Measurements from ENCODE around the gene ALK.

Gene ALK

DNA sequence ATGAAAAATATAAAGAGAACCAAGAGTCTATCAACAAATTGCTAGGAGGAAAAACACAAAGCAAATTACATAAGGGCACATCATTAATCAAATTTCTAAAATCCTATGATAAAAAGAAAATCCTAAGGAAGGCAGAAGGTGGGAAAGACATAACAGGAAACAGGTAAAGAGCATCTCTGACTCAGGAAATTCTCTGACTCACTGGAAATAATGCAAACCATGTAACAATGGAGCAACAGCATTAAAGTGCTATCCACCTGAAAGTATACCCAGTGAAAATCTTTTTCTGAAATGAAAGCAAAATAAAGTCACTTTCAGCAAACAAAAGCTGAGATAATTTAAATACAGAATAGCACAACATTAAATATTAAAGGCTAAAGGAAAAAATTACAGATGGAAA is 10.9 kb downstream of the ALK start:
- in situ Hi-C loops (cut with HindIII; ENCODE audit: low sequenced_read_pairs) = no loop called here

DNA sequence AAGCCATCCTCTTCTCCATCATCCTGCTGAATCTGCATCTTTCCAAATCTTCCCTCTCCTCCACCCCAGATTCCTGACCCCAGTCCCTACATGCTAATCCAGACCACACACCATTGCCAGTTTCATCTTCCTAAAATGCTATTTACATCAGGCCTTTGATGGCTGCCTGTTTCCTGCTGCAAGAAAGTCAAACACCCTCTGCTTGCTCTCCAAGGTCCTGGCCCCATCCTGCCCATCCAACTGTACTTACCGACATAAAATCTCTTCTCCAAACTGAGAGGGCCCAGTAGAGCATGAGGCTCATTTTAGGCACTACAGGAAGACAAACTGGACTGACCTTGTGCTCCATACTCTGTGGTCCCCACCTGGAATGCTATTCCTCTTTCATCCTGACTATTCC is 19.0 kb downstream of the ALK start:
- in situ Hi-C loops (cut with HindIII; ENCODE audit: low sequenced_read_pairs) = no loop called here

DNA sequence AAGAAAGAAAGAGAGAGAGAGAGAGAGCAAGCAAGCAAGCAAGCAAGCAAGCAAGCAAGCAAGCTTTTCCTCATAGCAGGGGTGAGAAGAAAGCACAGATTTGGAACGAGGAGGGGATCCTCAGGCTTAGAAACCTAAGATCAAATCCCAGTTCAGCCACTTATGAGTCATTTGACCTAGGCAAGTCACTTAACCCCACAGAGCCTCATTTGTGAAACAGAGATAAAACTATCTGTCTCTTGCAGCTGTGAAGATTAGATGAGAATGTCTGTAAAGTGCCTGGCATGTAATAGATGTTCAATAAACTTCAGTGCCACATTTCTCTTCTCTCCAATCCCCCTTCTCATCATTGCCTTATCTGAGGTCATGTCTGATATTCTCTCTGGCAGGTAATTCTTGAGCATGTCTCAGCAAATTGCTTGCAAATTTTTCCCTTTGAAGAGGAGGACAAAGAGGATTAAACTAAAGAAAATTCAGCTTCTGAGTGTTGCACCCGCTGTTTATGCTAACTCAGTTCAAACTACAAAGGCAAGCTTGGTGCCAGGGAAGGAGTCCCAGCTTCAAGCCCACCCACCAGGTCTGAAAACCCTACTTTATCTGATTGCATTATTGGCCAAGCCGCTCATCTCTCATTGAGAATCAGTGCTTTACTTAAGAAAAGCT is 20.3 kb downstream of the ALK start:
- in situ Hi-C loops (cut with HindIII; ENCODE audit: low sequenced_read_pairs) = no loop called here

DNA sequence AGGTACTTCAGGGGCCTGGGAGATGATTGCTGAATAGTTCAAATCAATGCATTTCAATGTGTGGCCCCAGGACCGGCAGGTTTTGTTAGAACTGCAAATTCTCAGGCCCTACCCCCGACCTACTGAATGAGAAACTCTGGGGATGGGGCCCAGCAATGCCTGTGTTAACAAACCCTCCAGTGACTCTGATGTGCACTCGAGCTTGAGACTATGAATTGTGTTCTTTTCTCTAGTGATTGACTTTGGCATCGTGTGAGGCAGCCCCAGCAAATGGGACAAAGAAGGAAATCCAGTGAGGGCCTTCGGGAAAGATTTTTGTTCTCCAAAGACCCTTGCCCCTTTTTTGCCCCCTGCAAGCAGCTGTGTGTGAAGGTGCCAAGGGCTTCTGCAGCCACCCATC is 22.4 kb downstream of the ALK start:
- in situ Hi-C loops (cut with HindIII; ENCODE audit: low sequenced_read_pairs) = no loop called here

DNA sequence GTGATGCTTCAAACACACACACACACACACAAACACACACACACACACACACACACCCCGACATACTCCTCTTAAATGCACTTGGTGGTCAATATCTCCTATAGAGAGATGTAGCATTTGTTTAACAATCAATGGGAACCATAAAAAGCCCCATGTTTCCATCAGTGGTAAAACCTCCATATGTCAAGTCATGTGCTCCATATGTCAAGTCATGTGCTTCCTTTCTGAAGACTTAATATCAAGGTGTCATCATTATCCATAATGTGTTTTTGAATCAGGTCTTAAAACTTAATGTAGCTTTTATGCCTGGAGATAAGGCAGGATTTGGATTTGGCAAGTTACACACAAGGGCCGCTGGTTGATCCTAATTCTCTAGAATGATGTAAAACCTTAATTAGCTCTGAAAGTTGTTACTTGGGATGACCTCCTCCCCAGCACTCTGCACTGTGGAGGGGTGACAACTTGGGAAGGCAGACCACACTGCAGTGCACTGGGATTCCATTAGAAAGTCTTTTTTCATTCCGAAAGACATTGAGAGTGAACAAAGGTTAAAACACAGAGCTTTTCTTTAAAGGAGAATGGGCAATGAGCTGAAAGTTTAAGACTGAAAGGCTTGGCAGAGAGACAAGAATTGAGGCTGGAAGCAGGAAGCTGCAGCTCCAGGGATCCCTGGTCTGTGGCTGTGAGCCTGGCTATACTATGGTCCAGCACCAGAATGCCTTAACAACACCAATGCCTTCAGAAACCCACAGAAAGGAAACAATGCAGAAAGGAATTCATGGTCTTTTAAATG is 26.4 kb downstream of the ALK start:
- in situ Hi-C loops (cut with HindIII; ENCODE audit: low sequenced_read_pairs) = no loop called here

DNA sequence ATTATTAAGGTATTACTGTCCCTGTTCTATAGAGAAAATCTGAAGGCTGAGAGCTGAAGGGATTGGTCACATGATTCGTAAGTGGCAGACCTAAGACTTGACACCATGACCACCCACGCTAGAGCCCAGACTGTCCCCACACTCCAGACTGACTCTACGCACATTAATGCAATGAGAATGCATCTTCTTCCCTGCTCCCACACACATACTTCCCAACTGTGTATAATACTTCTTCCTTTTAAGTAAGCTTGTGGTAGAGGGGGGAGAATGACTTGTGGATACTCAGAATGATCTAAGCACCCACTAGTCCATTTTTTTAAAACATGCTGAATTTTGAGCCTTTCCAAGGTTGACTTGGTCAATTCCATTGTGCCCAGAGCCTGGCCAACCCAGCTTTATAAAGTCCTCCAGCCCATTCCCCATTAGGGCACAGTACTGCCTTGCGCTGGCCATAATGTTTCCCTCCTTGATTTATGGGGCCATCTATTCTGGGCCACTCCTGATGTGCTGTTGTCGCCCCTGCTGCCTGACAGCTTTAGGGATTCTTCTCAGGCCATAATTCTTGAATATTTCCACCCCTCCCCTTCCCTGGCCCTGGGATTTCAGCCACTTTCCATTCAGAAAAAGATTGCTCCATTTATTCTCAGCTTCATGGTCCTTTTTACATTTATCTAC is 28.7 kb downstream of the ALK start:
- in situ Hi-C loops (cut with HindIII; ENCODE audit: low sequenced_read_pairs) = no loop called here

DNA sequence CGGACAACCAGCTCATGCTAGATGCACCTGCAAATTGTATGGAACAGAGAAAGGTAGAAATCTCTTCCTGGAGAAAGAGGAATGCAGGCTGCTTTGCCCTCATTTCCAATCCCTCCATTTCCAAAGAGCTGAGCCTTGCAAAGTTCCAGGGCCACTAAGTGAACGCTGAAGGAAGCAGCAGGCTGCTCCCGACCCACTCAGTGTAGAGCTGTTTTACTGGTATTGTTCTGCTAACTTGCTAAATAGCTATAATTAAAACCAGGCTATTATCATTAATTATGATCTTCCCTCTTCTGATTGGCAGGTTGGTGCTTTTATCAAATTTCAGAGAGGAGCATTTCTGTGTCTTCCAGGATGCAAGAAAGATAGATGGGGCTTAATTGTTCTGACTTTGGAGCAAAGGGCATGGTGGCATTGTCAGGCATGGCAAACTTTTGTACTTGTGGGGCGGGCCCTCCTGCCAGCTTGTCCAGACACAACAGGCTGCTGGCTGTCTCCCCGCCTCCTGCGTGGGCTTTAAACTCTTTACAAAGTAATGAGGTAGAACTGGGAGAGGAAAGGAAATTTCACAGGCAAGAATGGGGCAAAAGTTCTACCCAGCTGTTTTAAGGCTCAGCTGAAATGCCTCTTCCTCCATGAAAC is 40.2 kb downstream of the ALK start:
- in situ Hi-C loops (cut with HindIII; ENCODE audit: low sequenced_read_pairs) = loop anchor here (5.0 kb wide), 1 partner anchor 49 kb away; no protein-coding TSS in a partner anchor

DNA sequence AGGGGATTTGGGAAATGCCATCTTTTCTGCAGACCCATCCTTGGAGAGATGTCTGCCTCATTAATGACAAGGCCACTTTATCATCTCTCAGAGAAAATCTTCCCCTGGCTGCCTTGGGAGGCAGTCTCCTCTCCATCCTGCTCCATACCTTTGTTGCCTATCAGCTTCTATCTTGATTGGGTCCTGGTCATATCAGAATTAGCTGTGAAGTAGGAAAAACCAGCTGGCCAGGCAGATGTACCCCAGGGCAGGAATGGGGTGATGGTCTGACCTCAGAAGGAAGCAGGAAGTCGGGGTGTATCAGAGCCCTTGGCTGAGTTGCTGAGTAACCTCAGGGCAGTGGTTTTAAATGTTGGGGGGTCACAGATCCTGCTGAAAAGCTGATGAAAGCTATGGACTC is 41.3 kb downstream of the ALK start:
- in situ Hi-C loops (cut with HindIII; ENCODE audit: low sequenced_read_pairs) = loop anchor here (5.0 kb wide), 1 partner anchor 48 kb away; no protein-coding TSS in a partner anchor

DNA sequence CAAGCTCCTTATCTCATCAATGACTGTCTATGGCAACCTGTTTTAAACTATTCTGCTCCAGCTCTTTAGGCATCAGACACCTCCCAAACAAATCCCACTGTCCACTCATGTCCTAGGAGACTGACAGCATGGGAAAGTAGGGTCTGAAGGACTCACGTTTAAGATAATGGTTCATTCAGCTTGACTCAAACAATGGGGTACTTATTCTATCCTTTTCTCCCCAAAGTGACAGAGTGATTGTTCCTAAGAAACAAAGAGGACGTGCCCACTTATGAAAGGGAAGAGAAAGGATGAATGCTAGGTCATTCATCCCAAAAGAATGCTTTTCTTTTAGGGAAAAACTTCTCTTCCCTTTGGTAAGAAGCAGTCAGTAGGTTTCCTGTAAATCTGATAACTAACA is 41.9 kb downstream of the ALK start:
- in situ Hi-C loops (cut with HindIII; ENCODE audit: low sequenced_read_pairs) = no loop called here

DNA sequence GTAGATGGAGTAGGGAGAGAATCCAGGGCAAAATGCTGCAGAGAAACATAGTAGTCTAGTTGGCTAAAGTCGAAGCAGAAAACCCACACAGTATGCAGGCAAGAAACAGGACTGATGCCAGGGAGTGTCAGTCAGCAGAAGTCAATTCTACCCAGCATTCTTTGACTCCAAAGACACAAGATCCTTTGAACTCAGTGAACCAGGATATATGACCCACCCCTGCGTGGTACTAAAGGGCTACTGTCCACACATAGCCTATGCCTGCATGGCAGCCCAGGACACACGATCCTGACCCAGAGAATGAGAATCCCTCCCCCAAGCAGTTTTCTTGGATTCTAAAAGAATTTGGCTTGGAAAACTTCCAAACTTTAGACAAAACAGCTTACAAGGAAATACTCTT is 42.5 kb downstream of the ALK start:
- in situ Hi-C loops (cut with HindIII; ENCODE audit: low sequenced_read_pairs) = no loop called here

DNA sequence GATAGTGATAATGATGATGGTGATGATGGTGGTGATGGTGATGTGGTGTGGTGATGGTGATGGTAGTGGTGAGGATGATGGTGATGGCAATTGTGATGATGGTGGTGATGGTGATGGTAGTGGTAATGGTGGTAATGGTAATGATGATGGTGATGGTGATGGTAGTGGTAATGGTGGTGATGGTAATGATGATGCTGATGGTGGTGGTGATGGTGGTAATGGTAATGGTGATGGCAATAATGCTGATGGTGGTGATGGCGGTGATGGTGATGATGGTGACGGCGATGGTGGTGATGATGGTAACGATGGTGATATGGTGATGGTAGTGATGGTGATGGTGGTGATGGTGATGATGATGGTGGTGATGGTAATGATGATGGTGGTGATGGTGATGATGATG is 45.0 kb downstream of the ALK start:
- in situ Hi-C loops (cut with HindIII; ENCODE audit: low sequenced_read_pairs) = no loop called here

DNA sequence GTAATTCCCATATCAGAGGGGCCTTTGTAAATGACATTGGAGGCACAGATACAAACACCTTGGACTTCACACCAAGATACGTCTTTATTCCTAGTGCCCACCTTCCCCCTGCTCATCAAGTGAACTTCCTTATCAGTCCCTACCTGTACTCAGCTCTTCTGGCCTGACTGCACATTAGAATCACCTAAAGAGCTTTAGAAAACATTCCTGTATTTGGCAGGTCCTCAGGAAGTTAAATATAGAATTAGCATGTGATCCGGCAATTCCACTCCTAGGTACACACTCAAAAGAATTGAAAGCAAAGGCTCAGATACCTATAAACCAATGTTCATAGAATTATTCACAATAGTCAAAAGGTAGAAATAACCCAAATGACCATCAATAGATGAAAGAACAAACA is 46.6 kb downstream of the ALK start:
- in situ Hi-C loops (cut with HindIII; ENCODE audit: low sequenced_read_pairs) = no loop called here

DNA sequence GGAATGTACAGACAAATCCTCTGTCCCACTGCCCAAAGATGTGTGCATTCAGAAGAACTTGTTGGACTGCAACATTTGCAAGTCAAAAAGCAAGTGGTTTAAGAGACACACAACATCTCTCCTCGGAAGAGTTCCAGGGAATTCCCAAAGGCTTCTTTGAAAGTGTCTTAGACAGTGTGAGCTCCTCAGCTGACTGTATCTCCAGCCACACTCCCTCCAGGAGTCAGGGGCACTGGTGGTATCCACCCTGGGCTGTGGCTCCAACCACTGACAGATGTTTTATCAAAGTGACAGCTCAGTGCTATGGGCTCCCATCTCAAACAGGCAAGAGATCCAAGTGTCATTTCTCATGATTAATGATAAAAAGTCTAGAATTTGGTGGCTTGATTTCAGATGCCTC is 48.5 kb downstream of the ALK start:
- in situ Hi-C loops (cut with HindIII; ENCODE audit: low sequenced_read_pairs) = no loop called here

DNA sequence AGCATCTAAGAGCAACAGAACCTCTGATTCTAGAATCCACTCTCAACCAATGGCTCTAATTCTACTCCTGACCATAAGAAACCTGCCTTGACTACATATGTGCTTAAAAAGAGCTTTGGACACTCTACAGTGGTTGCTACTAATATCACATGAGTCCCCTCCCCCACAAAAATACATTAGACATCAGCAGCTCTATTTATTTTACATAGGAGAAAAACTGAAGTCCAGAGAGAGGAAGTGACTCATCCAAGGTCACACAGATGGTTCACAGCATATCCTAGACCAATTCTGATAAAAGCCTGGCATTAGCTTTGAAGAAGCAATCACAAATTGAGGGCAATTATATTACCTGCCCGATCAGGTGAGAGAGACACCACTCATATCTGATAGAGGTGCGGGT is 49.8 kb downstream of the ALK start:
- in situ Hi-C loops (cut with HindIII; ENCODE audit: low sequenced_read_pairs) = no loop called here

DNA sequence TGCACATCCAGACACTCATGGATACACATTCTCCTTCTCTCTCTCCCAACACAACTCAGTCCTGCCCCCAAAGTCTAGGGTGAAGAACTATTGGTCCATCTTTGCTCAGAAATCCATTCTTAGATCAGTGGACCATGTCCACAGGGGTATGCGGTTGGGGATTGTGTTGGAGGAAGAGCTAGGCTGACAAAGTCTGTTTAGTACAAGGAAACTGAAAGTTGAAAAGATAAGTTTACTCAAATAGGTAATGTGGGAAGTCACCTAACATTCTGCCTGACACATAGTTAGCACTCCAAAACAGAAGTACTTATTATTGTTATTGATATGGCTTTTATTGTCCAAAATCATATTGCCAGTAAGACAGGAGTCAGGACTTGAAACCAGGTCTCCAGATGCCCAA is 55.9 kb downstream of the ALK start:
- in situ Hi-C loops (cut with HindIII; ENCODE audit: low sequenced_read_pairs) = no loop called here

DNA sequence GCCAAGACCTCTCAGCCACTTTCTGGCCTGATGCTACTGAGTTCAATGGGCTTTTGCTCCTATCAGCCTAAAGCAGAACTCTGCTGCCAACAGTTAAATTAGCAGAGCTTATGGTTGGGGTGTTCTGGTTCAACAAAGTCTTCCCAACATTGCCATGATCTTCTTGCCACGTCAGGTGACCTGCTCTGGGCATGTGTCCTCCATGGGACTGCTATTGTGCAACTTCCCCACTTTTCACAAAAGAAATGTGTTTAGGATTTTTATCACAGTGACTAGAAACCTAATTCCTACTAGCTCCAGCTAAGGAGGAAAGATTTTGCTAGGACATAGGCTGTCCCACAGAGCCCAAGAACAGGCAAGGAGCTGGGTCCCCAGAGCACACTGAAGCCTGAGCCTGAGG is 56.4 kb downstream of the ALK start:
- in situ Hi-C loops (cut with HindIII; ENCODE audit: low sequenced_read_pairs) = no loop called here

DNA sequence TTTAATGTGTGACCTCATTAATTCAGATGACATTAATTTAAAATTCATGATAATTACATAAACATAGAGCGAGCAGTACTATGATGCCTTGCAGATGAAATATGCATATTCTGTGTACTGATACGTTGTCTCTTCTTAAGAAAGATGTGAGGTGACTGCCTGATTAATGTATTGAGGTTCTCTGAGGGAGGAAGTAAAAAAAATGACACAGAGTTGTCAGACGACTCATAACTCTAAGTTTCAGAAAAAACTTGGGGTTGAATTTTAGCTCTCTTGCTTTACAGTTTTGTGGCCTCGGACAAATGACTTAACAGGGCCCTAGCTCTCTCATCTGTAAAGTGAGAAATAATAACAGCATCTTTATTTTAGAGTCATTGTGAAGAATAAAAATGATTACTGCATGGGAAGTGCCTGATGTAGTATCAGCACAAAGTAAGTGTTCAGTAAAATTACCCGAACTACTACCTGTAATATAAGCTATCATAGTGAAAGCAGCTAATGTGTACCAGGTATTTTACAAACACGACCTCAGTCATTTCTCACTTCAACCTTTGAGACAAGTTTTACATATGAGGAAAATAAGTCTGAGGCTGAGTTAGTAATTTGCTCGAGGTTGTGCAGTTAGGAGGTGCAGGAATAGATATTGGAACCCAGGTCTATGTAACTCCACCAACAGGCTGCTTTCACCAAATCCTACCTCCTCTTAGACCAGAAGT is 65.3 kb downstream of the ALK start:
- in situ Hi-C loops (cut with HindIII; ENCODE audit: low sequenced_read_pairs) = no loop called here

DNA sequence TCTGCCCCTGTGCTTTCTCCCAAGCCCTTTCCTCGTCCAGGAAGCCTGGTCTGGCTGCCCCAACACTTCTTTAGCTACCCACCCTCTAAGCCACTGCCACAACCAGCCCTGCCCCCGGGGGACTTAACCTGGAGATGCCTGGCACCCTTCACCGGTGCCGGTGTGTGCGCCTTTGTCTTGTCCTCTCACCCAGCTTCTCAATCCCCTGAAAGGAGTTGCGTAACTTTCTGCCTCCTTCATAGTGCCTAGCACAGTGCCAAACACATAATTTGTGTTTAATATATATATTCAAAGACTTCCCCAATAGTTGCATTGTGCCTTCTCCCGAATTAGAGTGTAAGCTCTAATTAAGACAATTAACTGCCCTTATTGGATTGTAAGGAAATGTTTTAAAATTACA is 70.6 kb downstream of the ALK start:
- in situ Hi-C loops (cut with HindIII; ENCODE audit: low sequenced_read_pairs) = no loop called here

DNA sequence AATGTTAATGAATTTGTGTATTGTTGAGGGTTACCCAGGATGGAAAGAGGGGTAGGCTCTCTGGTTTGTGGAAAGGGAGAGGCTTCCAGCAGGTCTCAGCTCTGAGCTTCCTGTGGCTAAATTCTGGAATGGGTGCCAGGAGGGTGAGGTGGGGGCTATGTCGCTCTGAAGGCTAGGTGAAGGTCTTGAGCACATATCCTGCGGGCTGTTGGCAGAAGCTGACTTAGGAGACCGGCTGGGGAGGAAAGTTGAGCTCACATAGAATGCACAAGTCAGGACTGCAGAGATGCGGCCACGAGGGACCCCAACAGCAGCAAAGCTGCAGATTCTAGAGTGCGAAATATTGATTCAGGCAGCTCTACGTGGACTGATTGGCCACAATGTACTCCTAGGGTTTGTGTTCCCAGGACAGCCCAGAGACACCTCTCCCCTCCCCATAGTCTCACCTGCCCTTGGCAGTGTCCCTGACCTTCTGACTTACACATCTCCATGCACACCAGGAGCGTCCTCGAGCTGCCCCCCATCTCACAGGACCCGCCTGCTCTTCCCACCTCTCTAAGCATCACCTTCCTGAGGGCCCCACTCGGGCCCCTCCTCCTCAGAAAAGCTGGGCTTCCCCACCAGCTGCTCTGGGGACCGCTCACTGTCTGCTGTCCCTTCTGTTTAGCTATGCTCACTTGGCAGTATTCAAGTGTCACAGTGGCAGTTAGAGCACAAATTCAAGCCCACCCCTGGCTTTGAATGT is 72.6 kb downstream of the ALK start:
- in situ Hi-C loops (cut with HindIII; ENCODE audit: low sequenced_read_pairs) = no loop called here

DNA sequence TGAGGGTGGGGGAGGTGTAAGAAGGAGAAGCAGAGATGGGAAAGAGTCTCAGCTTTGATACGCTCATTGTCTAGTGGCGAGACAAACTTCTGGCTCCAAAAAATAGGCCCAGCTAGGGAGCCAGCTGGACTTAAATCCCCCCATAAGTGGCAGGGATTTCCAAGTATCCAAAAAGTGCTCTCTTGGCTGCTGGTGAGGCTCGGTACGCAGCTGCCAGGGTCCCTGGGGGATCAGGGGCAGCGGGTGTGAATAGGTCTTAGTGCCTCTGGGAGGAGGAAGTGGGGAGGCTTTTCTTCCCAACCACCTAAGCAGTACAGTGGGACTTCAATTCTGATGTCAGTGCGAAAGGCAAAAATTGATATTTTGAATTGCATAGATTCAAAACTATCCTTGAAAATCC is 73.5 kb downstream of the ALK start:
- in situ Hi-C loops (cut with HindIII; ENCODE audit: low sequenced_read_pairs) = no loop called here
